GM12891 (cell line): Measurements from ENCODE around the gene FIGN.

ENCODE experiments used
- DNase-seq: peaks from one replicate; pipeline ENCODE4 v3.0.0; 2011; ENCODE audit warnings: low spot score; ENCODE audit not compliant: insufficient read length
- FAIRE-seq: peaks from 2 replicates; lab custom pipeline; 2011; peaks lifted over from hg19 to GRCh38; lab: Jason Lieb, UNC
- POLR2AphosphoS5 ChIP-seq: IDR thresholded peaks from 2 replicates; pipeline ENCODE4 v1.6.1; 2011; ENCODE audit warnings: low read depth, low read length, control low read depth
- SPI1 ChIP-seq: IDR thresholded peaks from 2 replicates; pipeline ENCODE4 v1.6.1; 2011; ENCODE audit warnings: low read depth, low read length, control low read depth
- TAF1 ChIP-seq: IDR thresholded peaks from 2 replicates; pipeline ENCODE4 v1.6.1; 2011; ENCODE audit warnings: low read depth, low read length, control low read depth

FIGN gene

DNA sequence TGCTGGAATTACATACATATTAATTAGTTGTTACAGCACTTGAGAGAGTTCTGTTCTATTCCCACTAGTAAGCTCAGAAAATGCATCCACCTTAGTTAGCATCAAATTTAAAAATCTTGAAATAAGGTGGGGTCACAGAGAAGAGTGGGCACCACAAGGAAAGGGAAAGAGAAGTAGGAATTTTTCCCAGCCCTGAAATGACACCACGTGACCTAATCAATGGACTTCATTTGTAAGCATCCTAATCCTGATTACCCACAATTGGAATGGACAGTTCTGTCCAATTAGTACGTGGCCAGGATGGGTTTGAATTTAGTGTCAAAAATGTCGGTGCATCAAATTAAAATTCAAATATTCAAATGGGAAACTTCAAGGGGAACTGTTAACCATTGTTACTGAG, 186.8 kb downstream of the FIGN start:
- DNase-seq (no peak), FAIRE-seq (no peak)
- TF ChIP-seq SPI1 (no peak), TAF1 (no peak), POLR2AphosphoS5 (no peak)
